ENCODE data around the gene FAM131C.
"Not testable (repeated sequence)": the region's sequence is repeated elsewhere in the genome, so short reads cannot be mapped to it uniquely, and the experiment has no call there.

The FAM131C gene

DNA sequence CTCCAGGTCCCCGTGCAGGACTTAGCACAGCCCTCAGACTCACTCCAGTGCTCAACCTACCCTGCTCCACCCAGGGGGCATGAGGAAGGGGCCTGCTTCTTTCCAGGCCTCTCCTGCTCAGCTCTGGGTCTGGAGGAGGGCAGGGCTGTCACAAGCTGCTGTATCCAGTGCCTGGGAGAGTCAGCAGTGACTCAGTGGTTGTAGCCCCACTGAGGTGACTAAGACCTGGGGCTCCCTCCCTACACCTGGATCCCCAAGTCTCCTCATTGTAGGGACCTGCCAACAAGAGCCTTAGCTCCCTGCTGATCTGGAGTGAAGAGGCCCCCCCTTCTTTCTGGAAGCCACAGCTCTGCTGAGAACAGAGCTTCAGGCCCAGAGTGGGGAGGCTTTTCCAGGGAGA lies 36.1 kb upstream of the FAM131C start:
- TF ChIP-seq, protein P1, sequence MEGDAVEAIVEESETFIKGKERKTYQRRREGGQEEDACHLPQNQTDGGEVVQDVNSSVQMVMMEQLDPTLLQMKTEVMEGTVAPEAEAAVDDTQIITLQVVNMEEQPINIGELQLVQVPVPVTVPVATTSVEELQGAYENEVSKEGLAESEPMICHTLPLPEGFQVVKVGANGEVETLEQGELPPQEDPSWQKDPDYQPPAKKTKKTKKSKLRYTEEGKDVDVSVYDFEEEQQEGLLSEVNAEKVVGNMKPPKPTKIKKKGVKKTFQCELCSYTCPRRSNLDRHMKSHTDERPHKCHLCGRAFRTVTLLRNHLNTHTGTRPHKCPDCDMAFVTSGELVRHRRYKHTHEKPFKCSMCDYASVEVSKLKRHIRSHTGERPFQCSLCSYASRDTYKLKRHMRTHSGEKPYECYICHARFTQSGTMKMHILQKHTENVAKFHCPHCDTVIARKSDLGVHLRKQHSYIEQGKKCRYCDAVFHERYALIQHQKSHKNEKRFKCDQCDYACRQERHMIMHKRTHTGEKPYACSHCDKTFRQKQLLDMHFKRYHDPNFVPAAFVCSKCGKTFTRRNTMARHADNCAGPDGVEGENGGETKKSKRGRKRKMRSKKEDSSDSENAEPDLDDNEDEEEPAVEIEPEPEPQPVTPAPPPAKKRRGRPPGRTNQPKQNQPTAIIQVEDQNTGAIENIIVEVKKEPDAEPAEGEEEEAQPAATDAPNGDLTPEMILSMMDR (conservative IDR thresholded peaks at IDR 0.05; ENCODE audit: low read depth, low read length) = no peak
- no peak overlapping the region for H3K4me3 ChIP-seq (ENCODE audit: low read length)
- DNase-seq (ENCODE audit: low read depth) = no peak

DNA sequence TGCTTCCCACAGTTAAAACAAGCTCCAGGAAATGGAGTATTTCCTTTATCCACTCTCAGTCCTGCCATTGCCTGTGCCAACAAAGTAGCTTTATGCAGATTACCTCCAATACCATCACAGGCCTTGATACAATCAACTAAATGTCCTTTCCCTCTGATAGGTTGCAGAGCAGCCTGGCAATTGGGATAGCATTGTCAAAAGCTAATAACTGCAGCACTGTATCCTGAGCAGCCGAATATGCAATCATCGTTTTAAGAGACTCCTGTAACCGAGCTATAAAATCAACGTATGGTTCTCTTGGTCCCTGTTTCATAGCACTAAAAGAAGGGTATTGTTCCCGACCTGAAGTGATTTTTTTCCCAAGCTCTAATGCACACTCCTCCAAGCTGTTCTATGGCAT lies 33.6 kb upstream of the FAM131C start:
- DNase-seq (ENCODE audit: low read depth); H3K4me3 ChIP-seq (ENCODE audit: low read length): not testable (repeated sequence)

GRCh38 chr1:16101623-16102022 lies 28.2 kb upstream of the FAM131C start:
- no peak overlapping the region for H3K4me3 ChIP-seq (ENCODE audit: low read length)
- no peak for DNase-seq (ENCODE audit: low read depth)
- TF ChIP-seq, protein P1 (conservative IDR thresholded peaks at IDR 0.05; ENCODE audit: low read depth, low read length) = no peak

- TF ChIP-seq, protein P1 (conservative IDR thresholded peaks at IDR 0.05; ENCODE audit: low read depth, low read length) = no peak
- DNase-seq (ENCODE audit: low read depth) = no peak
- H3K4me3 ChIP-seq (ENCODE audit: low read length) = no peak overlapping the region
These were observed 26.0 kb upstream of the FAM131C start for GRCh38 chr1:16099412-16099811.

DNA sequence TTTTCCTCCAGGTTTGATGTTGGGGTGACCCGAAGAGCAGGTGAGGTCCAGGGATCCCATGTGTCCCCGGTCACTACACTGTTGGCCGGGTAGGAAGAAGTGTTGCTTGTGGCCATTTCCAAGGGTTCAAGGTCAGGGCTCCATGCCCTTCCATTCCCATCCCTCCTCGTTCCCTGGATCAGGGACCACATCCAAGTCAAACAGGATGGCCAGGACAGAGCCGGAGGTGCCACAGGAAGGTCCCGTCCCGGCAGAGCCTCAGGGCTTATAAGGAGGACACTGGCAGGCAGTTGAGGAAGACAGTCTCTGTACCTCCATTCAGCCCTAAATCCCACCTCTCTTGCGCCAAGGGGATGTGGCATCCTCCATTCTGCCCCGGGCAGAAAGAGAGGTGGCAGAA lies 22.0 kb upstream of the FAM131C start:
- no peak overlapping the region for H3K4me3 ChIP-seq (ENCODE audit: low read length)
- TF ChIP-seq, protein P1 (conservative IDR thresholded peaks at IDR 0.05; ENCODE audit: low read depth, low read length) = no peak
- DNase-seq (ENCODE audit: low read depth) = no peak

DNA sequence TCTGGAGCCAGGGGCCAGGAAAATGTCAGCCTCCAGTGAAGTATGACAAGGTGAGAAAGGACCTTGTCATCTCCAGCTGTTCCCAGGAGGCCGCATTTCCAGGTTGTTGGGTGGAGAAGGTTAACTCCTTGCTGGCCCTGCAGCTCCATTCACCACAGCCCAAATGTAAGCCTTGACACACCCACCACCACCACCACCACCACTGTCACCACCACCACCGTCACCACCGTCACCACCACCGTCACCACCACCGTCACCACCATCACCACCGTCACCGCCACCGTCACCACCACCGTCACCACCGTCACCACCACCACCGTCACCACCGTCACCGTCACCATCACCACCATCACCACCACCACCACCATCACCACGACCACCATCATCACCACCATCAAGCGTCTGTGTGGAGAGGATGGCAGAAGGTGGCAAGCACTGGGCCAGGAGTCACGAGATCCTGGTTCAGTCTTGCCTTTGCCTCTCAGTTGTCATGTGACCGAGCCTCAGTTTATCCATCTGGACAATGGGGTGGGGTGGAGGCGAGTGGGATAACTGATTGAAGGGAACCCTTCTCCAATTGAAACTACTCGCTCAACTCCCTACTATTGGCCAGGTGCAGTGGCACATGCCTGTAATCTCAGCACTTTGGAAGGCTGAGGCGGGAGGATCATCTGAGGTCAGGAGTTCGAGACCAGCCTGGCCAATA lies 21.2 kb upstream of the FAM131C start:
- DNase-seq (ENCODE audit: low read depth) = no peak
- TF ChIP-seq, protein P1 (conservative IDR thresholded peaks at IDR 0.05; ENCODE audit: low read depth, low read length) = no peak

GRCh38 chr1:16093611-16094010 lies 20.2 kb upstream of the FAM131C start:
- no peak overlapping the region for H3K4me3 ChIP-seq (ENCODE audit: low read length)
- no peak for DNase-seq (ENCODE audit: low read depth)
- TF ChIP-seq, protein P1 (conservative IDR thresholded peaks at IDR 0.05; ENCODE audit: low read depth, low read length) = no peak

More for the DNA sequence above, 21.2 kb upstream of the FAM131C start:
- H3K4me3 ChIP-seq (ENCODE audit: low read length) = no peak overlapping the region

All from retinal pigment epithelial cell (primary cell).